Liver (tissue), 9 donors: Measurements from ENCODE around the gene SLC2A1. TPM values are rescaled to one million over a fixed set of nuclear protein-coding genes. Genes with fewer than 3 reads are reported as not detected.

Experiments used
- DNase-seq: peaks from one replicate; pipeline ENCODE4 v3.0.0-alpha.2; 2017; ENCODE audit warnings: low spot score
- H3K27ac ChIP-seq, 2 donors: one replicate each; pipeline ENCODE4 v1.7.0; 2013; ENCODE audit warnings: inconsistent platforms in 2 of 2, low read length in 2 of 2, control low read depth in 1 of 2, low read depth in 1 of 2, mild to moderate bottlenecking in 1 of 2
- H3K27me3 ChIP-seq, 4 donors: one replicate each; pipeline versions ENCODE4 v1.6.1 to v1.7.0; 2013; ENCODE audit warnings: low read length in 3 of 4, inconsistent platforms in 1 of 4, mild to moderate bottlenecking in 1 of 4, moderate library complexity in 1 of 4; ENCODE audit not compliant: control insufficient read depth in 4 of 4, insufficient read depth in 4 of 4
- H3K36me3 ChIP-seq, 4 donors: one replicate each; pipeline versions ENCODE4 v1.6.1 to v1.7.0; 2013; ENCODE audit warnings: low read length in 3 of 4, mild to moderate bottlenecking in 3 of 4, low read depth in 1 of 4, moderate library complexity in 1 of 4; ENCODE audit not compliant: control insufficient read depth in 4 of 4, insufficient read depth in 3 of 4
- H3K4me1 ChIP-seq, 4 donors: one replicate each; pipeline versions ENCODE4 v1.6.1 to v1.7.0; 2013; ENCODE audit warnings: low read length in 3 of 4, mild to moderate bottlenecking in 3 of 4, moderate library complexity in 1 of 4; ENCODE audit not compliant: control insufficient read depth in 4 of 4, insufficient read depth in 4 of 4
- H3K4me3 ChIP-seq, 3 donors: one replicate each; pipeline versions ENCODE4 v1.6.1 to v1.7.0; 2013; ENCODE audit warnings: low read length in 3 of 3, control low read depth in 1 of 3, low read depth in 1 of 3, mild to moderate bottlenecking in 1 of 3
- H3K9ac ChIP-seq, 2 donors: one replicate each; pipeline ENCODE4 v1.7.0; 2013; ENCODE audit warnings: low read length in 2 of 2, mild to moderate bottlenecking in 2 of 2, moderate library complexity in 2 of 2, control low read depth in 1 of 2, low read depth in 1 of 2
- H3K9me3 ChIP-seq, 4 donors: one replicate each; pipeline versions ENCODE4 v1.6.1 to v1.7.0; 2013; ENCODE audit warnings: low read length in 3 of 4; ENCODE audit not compliant: control insufficient read depth in 4 of 4
- EGR1 ChIP-seq, 2 donors: IDR thresholded peaks; 2 replicates each; pipeline ENCODE4 v1.6.1; 2016 to 2018; ENCODE audit warnings: antibody characterized with exemption in 2 of 2, low read depth in 2 of 2
- FOXA1 ChIP-seq: IDR thresholded peaks from 2 replicates; pipeline ENCODE4 v1.6.1; 2016; ENCODE audit warnings: antibody characterized with exemption
- FOXA2 ChIP-seq: IDR thresholded peaks from 2 replicates; pipeline ENCODE4 v1.6.1; 2016; ENCODE audit warnings: antibody characterized with exemption
- GABPA ChIP-seq, 2 donors: IDR thresholded peaks in 1 of 2; conservative IDR thresholded peaks in 1 of 2; 2 replicates each; pipeline ENCODE4 v1.6.1; 2016; ENCODE audit warnings: antibody characterized with exemption in 2 of 2, mild to moderate bottlenecking in 1 of 2, moderate library complexity in 1 of 2
- HNF4A ChIP-seq, 2 donors: conservative IDR thresholded peaks; 2 replicates each; pipeline ENCODE4 v1.6.1; 2016; ENCODE audit warnings: antibody characterized with exemption in 2 of 2, mild to moderate bottlenecking in 2 of 2
- HNF4G ChIP-seq: IDR thresholded peaks from 2 replicates; pipeline ENCODE4 v1.6.1; 2016; ENCODE audit warnings: antibody characterized with exemption
- JUND ChIP-seq, 2 donors: IDR thresholded peaks; 2 replicates each; pipeline ENCODE4 v1.6.1; 2016; ENCODE audit warnings: antibody characterized with exemption in 2 of 2
- NR2F2 ChIP-seq: IDR thresholded peaks from 2 replicates; pipeline ENCODE4 v1.6.1; 2016; ENCODE audit warnings: antibody characterized with exemption
- RAD21 ChIP-seq, 2 donors: IDR thresholded peaks; 2 replicates each; pipeline ENCODE4 v1.6.1; 2016; ENCODE audit warnings: antibody characterized with exemption in 2 of 2, mild to moderate bottlenecking in 2 of 2
- RXRA ChIP-seq, 2 donors: IDR thresholded peaks; 2 replicates each; pipeline ENCODE4 v1.6.1; 2017 to 2018; ENCODE audit warnings: antibody characterized with exemption in 2 of 2, mild to moderate bottlenecking in 1 of 2
- SP1 ChIP-seq: IDR thresholded peaks from 2 replicates; pipeline ENCODE4 v1.6.1; 2018; ENCODE audit warnings: antibody characterized with exemption, mild to moderate bottlenecking
- TAF1 ChIP-seq: conservative IDR thresholded peaks from 2 replicates; pipeline ENCODE4 v1.6.1; 2016; ENCODE audit warnings: antibody characterized with exemption, mild to moderate bottlenecking
- YY1 ChIP-seq: IDR thresholded peaks from 2 replicates; pipeline ENCODE4 v1.6.1; 2016; ENCODE audit warnings: antibody characterized with exemption, mild to moderate bottlenecking
- WGBS: extraction: QIAGEN DNeasy Blood & Tissue Kit; methylation state at CpG from one replicate; pipeline ENCODE4 v1.1.7; 2013; 5-methylcytosine and 5-hydroxymethylcytosine counted together
- polyA plus RNA-seq, 2 donors: library from polyadenylated mRNA; stranded (reverse) in 1 of 2; unstranded in 1 of 2; fragments of 200-250 nt in 1 of 2; fragments of >200 nt in 1 of 2; fragmentation: Nextera tagmentation in 1 of 2; extraction: Ambion mirVana in 1 of 2; gene quantifications; one replicate each; pipeline versions ENCODE4 v1.2.1 to v1.2.3, GENCODE V29; 2013 to 2015
- total RNA-seq, 2 donors: library from RNA; depleted of rRNA; stranded (reverse); fragments of >200 nt; gene quantifications; one replicate each; pipeline ENCODE4 v1.2.3, GENCODE V29; 2014
- TF ChIP-seq, protein P1 (sequence below): IDR thresholded peaks from 2 replicates; pipeline ENCODE4 v1.6.1; 2016; ENCODE audit warnings: antibody characterized with exemption
- TF ChIP-seq, protein P2 (sequence below): fragments of 150-350 bp; IDR thresholded peaks from 2 replicates; pipeline ENCODE4 v1.5.1; 2017; ENCODE audit warnings: improper control_type of control experiment, low read depth, low read length; ENCODE audit not compliant: missing input control
- TF ChIP-seq, protein P3 (sequence below): IDR thresholded peaks from 2 replicates; pipeline ENCODE4 v1.6.1; 2016; ENCODE audit warnings: antibody characterized with exemption, mild to moderate bottlenecking
- TF ChIP-seq, protein P4 (sequence below): IDR thresholded peaks from 2 replicates; pipeline ENCODE4 v1.6.1; 2016; ENCODE audit warnings: antibody characterized with exemption
- TF ChIP-seq, protein P5 (sequence below): IDR thresholded peaks from 2 replicates; pipeline ENCODE4 v1.6.1; 2016; ENCODE audit warnings: antibody characterized with exemption
- donor health status: healthy.
- donor health status: healthy.
- donor health status: healthy.
- donor health status: healthy.
- donor health status: healthy.

The SLC2A1 gene
- total and polyA plus RNA-seq, 4 donors, result 1.1 to 675 (median 3.0) TPM

DNA sequence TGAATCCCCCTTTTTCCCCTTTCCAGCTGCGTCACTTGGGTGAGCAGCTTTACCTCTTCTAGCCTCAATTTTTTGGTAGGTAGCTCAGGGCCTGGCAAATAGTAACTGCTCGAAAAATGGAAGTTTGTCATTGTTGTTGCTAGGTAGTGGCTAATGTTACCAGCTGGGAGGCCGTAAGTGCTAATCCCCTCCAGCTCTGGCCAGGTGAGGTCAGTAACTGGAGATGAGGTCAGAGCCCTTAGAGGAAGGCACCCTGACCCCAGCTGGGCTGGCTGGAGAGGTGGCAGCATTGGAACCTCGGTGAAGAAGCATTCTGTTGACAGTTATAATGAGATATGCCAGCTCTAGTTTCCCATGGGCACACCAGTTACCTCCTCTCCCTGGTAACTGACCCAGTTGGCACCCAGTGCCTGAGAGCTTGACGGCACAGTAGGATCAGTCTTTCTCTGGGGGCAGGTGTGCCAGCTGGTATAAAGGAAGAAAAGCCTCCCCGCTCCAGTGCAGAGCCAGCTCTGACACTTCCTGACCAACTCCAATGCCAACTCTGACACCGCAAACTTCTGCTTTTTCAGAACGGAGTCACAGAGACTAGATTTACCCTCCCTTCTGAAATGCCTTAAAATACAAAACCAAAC, 35.0 kb upstream of the SLC2A1 start:
- no peaks in the 10 kb centered on the region for H3K9me3 ChIP-seq
- DNase-seq, result no peak
- H3K36me3 ChIP-seq, result no peaks in the 10 kb centered on the region
- no peak overlapping the region for H3K4me3 ChIP-seq
- WGBS, result 78% methylated on average over 8 of the region's 8 CpGs
- no peak overlapping the region for H3K27ac ChIP-seq
- H3K27me3 ChIP-seq, result no peaks in the 10 kb centered on the region
- no peak overlapping the region for H3K9ac ChIP-seq
- TF ChIP-seq HNF4G (no peak), SP1 (no peak), JUND (IDR thresholded peaks at IDR 0.05) (no peak), FOXA1 (no peak), NR2F2 (no peak), FOXA2 (no peak), YY1 (no peak), EGR1 (IDR thresholded peaks at IDR 0.05; ENCODE audit: low read depth in 2 of 2) (no peak), TAF1 (no peak), RXRA (IDR thresholded peaks at IDR 0.05) (no peak), GABPA (IDR thresholded peaks at IDR 0.05 in 1 of 2, conservative IDR thresholded peaks at IDR 0.05 in 1 of 2) (no peak), HNF4A (conservative IDR thresholded peaks at IDR 0.05) (no peak), RAD21 (IDR thresholded peaks at IDR 0.05) (no peak)
- TF ChIP-seq, protein P1, sequence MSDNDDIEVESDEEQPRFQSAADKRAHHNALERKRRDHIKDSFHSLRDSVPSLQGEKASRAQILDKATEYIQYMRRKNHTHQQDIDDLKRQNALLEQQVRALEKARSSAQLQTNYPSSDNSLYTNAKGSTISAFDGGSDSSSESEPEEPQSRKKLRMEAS, result no peak
- TF ChIP-seq, protein P2, sequence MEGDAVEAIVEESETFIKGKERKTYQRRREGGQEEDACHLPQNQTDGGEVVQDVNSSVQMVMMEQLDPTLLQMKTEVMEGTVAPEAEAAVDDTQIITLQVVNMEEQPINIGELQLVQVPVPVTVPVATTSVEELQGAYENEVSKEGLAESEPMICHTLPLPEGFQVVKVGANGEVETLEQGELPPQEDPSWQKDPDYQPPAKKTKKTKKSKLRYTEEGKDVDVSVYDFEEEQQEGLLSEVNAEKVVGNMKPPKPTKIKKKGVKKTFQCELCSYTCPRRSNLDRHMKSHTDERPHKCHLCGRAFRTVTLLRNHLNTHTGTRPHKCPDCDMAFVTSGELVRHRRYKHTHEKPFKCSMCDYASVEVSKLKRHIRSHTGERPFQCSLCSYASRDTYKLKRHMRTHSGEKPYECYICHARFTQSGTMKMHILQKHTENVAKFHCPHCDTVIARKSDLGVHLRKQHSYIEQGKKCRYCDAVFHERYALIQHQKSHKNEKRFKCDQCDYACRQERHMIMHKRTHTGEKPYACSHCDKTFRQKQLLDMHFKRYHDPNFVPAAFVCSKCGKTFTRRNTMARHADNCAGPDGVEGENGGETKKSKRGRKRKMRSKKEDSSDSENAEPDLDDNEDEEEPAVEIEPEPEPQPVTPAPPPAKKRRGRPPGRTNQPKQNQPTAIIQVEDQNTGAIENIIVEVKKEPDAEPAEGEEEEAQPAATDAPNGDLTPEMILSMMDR, result no peak
- TF ChIP-seq, protein P3, sequence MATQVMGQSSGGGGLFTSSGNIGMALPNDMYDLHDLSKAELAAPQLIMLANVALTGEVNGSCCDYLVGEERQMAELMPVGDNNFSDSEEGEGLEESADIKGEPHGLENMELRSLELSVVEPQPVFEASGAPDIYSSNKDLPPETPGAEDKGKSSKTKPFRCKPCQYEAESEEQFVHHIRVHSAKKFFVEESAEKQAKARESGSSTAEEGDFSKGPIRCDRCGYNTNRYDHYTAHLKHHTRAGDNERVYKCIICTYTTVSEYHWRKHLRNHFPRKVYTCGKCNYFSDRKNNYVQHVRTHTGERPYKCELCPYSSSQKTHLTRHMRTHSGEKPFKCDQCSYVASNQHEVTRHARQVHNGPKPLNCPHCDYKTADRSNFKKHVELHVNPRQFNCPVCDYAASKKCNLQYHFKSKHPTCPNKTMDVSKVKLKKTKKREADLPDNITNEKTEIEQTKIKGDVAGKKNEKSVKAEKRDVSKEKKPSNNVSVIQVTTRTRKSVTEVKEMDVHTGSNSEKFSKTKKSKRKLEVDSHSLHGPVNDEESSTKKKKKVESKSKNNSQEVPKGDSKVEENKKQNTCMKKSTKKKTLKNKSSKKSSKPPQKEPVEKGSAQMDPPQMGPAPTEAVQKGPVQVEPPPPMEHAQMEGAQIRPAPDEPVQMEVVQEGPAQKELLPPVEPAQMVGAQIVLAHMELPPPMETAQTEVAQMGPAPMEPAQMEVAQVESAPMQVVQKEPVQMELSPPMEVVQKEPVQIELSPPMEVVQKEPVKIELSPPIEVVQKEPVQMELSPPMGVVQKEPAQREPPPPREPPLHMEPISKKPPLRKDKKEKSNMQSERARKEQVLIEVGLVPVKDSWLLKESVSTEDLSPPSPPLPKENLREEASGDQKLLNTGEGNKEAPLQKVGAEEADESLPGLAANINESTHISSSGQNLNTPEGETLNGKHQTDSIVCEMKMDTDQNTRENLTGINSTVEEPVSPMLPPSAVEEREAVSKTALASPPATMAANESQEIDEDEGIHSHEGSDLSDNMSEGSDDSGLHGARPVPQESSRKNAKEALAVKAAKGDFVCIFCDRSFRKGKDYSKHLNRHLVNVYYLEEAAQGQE, result no peak
- TF ChIP-seq, protein P4, sequence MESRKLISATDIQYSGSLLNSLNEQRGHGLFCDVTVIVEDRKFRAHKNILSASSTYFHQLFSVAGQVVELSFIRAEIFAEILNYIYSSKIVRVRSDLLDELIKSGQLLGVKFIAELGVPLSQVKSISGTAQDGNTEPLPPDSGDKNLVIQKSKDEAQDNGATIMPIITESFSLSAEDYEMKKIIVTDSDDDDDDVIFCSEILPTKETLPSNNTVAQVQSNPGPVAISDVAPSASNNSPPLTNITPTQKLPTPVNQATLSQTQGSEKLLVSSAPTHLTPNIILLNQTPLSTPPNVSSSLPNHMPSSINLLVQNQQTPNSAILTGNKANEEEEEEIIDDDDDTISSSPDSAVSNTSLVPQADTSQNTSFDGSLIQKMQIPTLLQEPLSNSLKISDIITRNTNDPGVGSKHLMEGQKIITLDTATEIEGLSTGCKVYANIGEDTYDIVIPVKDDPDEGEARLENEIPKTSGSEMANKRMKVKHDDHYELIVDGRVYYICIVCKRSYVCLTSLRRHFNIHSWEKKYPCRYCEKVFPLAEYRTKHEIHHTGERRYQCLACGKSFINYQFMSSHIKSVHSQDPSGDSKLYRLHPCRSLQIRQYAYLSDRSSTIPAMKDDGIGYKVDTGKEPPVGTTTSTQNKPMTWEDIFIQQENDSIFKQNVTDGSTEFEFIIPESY, result no peak
- TF ChIP-seq, protein P5, sequence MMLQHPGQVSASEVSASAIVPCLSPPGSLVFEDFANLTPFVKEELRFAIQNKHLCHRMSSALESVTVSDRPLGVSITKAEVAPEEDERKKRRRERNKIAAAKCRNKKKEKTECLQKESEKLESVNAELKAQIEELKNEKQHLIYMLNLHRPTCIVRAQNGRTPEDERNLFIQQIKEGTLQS, result no peak
- no peaks in the 10 kb centered on the region for H3K4me1 ChIP-seq
